Sigmoid colon (tissue), 7 donors: Measurements from ENCODE around the gene NBEAL2. TPM values are rescaled to one million over a fixed set of nuclear protein-coding genes. Genes with fewer than 3 reads are reported as not detected.
"Not testable (repeated sequence)": the region's sequence is repeated elsewhere in the genome, so short reads cannot be mapped to it uniquely, and the experiment has no call there.

Source experiments
- DNase-seq: peaks from one replicate; pipeline ENCODE4 v3.0.0-alpha.2; 2019
- H3K27ac ChIP-seq, 4 donors: fragments of 200-600 bp; sonication (generic); one replicate each; pipeline ENCODE4 v1.5.1; 2016 to 2019; ENCODE audit warnings: mild to moderate bottlenecking in 1 of 4
- H3K27me3 ChIP-seq, 3 donors: fragments of 200-600 bp; sonication (generic); one replicate each; pipeline ENCODE4 v1.5.1; 2019; ENCODE audit warnings: mild to moderate bottlenecking in 1 of 3
- H3K36me3 ChIP-seq, 4 donors: fragments of 200-600 bp; sonication (generic); one replicate each; pipeline ENCODE4 v1.5.1; 2016 to 2019
- H3K4me1 ChIP-seq, 4 donors: fragments of 200-600 bp; sonication (generic); one replicate each; pipeline ENCODE4 v1.5.1; 2017 to 2019
- H3K4me3 ChIP-seq, 4 donors: fragments of 200-600 bp; sonication (generic); one replicate each; pipeline ENCODE4 v1.5.1; 2017 to 2019; ENCODE audit warnings: mild to moderate bottlenecking in 2 of 4, moderate library complexity in 1 of 4
- H3K9me3 ChIP-seq, 4 donors: fragments of 200-600 bp in 3 of 4; sonication (generic) in 3 of 4; one replicate each; pipeline versions ENCODE4 v1.5.1 to v1.6.1; 2013 to 2019
- EP300 ChIP-seq, 4 donors: sonication (generic); formaldehyde crosslinking; IDR thresholded peaks; one replicate each; pipeline ENCODE4 v1.6.1; 2017; ENCODE audit warnings: antibody characterized with exemption in 4 of 4
- POLR2A ChIP-seq, 2 donors: fragments of 450-650 bp; IDR thresholded peaks; one replicate each; pipeline ENCODE4 v1.6.1; 2016; ENCODE audit warnings: antibody characterized with exemption in 2 of 2, mild to moderate bottlenecking in 2 of 2, moderate library complexity in 2 of 2
- POLR2AphosphoS5 ChIP-seq, 4 donors: sonication (generic); formaldehyde crosslinking; IDR thresholded peaks; one replicate each; pipeline ENCODE4 v1.6.1; 2017; ENCODE audit warnings: antibody characterized with exemption in 4 of 4
- WGBS, 2 donors: extraction: QIAGEN DNeasy Blood & Tissue Kit; methylation state at CpG; one replicate each; pipeline ENCODE4 v1.1.7; 2013; 5-methylcytosine and 5-hydroxymethylcytosine counted together
- intact Hi-C: fragments of 100-400 bp; cut with DNase I; formaldehyde crosslinking; loops from one replicate; pipeline ENCODE4 v1.15.1; 2023
- polyA plus RNA-seq, 3 donors: library from polyadenylated mRNA; stranded (reverse); fragments of 200-250 nt; gene quantifications; one replicate each; pipeline ENCODE4 v1.2.3, GENCODE V29; 2013
- total RNA-seq, 4 donors: library from RNA; depleted of rRNA; stranded (reverse); fragments of >200 nt; gene quantifications; one replicate each; pipeline ENCODE4 v1.1.0, GENCODE V29; 2016
- TF ChIP-seq, protein P1 (sequence below), 4 experiments: fragments of 450-650 bp in 3 of 4; fragments of 200-600 bp in 1 of 4; IDR thresholded peaks; one replicate each; pipeline ENCODE4 v1.5.1; 2016 to 2019; ENCODE audit warnings: antibody characterized with exemption in 4 of 4, mild to moderate bottlenecking in 3 of 4, moderate library complexity in 2 of 4
- donor health status: healthy with polysubstance abuse.
- donor health status: Bipolar disorder and iron deficiency.
- donor health status: healthy.

NBEAL2 gene
- total and polyA plus RNA-seq, 7 donors, result 7.8 to 88.0 (median 12.5) TPM

- peaks cover 0 to 4% (median 0%) of the 10 kb centered on the region in 4 donors for H3K36me3 ChIP-seq
- H3K27me3 ChIP-seq, result no peaks in the 10 kb centered on the region
- 89 to 92% methylated on average over 1 of the region's 1 CpG for WGBS, 2 donors
- no peak overlapping the region for H3K27ac ChIP-seq
- peaks cover 0 to 70% (median 63%) of the 10 kb centered on the region in 4 donors for H3K4me1 ChIP-seq
- intact Hi-C loops, result no loop called here
- no peaks in the 10 kb centered on the region for H3K9me3 ChIP-seq
- no peak overlapping the region for H3K4me3 ChIP-seq
- DNase-seq, result no peak
- TF ChIP-seq POLR2A (IDR thresholded peaks at IDR 0.05) (no peak), EP300 (IDR thresholded peaks at IDR 0.05) (no peak), POLR2AphosphoS5 (IDR thresholded peaks at IDR 0.05) (no peak)
- TF ChIP-seq, protein P1, sequence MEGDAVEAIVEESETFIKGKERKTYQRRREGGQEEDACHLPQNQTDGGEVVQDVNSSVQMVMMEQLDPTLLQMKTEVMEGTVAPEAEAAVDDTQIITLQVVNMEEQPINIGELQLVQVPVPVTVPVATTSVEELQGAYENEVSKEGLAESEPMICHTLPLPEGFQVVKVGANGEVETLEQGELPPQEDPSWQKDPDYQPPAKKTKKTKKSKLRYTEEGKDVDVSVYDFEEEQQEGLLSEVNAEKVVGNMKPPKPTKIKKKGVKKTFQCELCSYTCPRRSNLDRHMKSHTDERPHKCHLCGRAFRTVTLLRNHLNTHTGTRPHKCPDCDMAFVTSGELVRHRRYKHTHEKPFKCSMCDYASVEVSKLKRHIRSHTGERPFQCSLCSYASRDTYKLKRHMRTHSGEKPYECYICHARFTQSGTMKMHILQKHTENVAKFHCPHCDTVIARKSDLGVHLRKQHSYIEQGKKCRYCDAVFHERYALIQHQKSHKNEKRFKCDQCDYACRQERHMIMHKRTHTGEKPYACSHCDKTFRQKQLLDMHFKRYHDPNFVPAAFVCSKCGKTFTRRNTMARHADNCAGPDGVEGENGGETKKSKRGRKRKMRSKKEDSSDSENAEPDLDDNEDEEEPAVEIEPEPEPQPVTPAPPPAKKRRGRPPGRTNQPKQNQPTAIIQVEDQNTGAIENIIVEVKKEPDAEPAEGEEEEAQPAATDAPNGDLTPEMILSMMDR (IDR thresholded peaks at IDR 0.05), result no peak
Observed at GRCh38 chr3:46962990-46963389, 16.5 kb upstream of the NBEAL2 start.

DNA sequence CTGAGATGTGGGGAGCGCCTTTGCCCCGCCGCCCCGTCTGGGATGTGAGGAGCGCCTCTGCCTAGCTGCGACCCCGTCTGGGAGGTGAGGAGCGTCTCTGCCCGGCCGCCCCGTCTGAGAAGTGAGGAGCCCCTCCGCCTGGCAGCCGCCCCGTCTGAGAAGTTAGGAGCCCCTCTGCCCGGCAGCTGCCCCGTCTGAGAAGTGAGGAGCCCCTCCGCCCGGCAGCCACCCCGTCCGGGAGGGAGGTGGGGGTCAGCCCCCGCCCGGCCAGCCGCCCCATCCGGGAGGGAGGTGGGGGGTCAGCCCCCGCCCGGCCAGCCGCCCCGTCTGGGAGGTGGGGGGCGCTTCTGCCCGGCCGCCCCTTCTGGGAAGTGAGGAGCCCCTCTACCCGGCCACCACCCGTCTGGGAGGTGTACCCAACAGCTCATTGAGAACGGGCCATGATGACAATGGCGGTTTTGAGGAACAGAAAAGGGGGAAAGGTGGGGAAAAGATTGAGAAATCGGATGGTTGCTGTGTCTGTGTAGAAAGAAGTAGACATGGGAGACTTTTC is 15.4 kb upstream of the NBEAL2 start:
- H3K36me3 ChIP-seq, H3K4me3 ChIP-seq, H3K9me3 ChIP-seq, H3K27ac ChIP-seq, intact Hi-C loops, DNase-seq, H3K27me3 ChIP-seq: not testable (repeated sequence)
- 97% methylated on average over 36 of the region's 36 CpGs for WGBS, 2 donors
- peaks cover 0 to 69% (median 63%) of the 10 kb centered on the region in 4 donors for H3K4me1 ChIP-seq

- WGBS, 2 donors, result 50 to 83% methylated on average over 6 of the region's 6 CpGs
- Histone ChIP-seq H3K27ac (no peak overlapping the region), H3K4me1 (peaks cover 0 to 69% (median 63%) of the 10 kb centered on the region in 4 donors), H3K9me3 (no peaks in the 10 kb centered on the region), H3K27me3 (no peaks in the 10 kb centered on the region), H3K4me3 (no peak overlapping the region), H3K36me3 (peaks cover 0 to 4% (median 0%) of the 10 kb centered on the region in 4 donors)
- intact Hi-C loops, result no loop called here
- TF ChIP-seq EP300 (IDR thresholded peaks at IDR 0.05), result no peak
- no peak for TF ChIP-seq POLR2AphosphoS5 (IDR thresholded peaks at IDR 0.05)
- no peak for TF ChIP-seq POLR2A (IDR thresholded peaks at IDR 0.05)
- TF ChIP-seq, protein P1 (IDR thresholded peaks at IDR 0.05), result no peak
- DNase-seq, result no peak
Observed at GRCh38 chr3:46965151-46965550, 14.3 kb upstream of the NBEAL2 start.

DNA sequence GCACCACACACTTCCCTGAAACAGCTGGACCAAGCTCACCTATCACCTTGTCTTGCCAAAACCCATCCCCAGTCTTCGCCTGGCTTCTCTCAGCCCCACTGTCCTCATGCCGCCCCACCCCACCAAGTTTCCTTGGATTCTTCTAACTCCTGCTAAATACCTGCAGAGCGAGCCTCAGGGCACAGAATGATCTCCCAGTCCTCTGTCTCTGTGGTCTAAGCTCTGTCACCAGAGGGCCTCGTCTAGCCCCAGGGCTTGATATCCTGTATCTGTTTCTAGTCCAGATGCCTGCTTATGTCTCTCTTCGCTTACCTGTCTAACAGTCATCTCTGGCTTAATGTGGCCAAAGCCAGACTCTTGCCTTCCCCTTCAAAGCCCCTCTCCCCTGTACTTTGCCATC is 12.7 kb upstream of the NBEAL2 start:
- peaks cover 0 to 69% (median 63%) of the 10 kb centered on the region in 4 donors for H3K4me1 ChIP-seq
- WGBS, 2 donors, result 78% methylated on average over 5 of the region's 5 CpGs
- no peak for DNase-seq
- H3K4me3 ChIP-seq, result no peak overlapping the region
- H3K27me3 ChIP-seq, result no peaks in the 10 kb centered on the region
- intact Hi-C loops, result no loop called here
- H3K27ac ChIP-seq, result no peak overlapping the region
- peaks cover 0 to 4% (median 0%) of the 10 kb centered on the region in 4 donors for H3K36me3 ChIP-seq
- TF ChIP-seq POLR2AphosphoS5 (IDR thresholded peaks at IDR 0.05), result no peak
- TF ChIP-seq, protein P1 (IDR thresholded peaks at IDR 0.05), result no peak
- TF ChIP-seq POLR2A (IDR thresholded peaks at IDR 0.05), result no peak
- TF ChIP-seq EP300 (IDR thresholded peaks at IDR 0.05), result no peak
- no peaks in the 10 kb centered on the region for H3K9me3 ChIP-seq

DNA sequence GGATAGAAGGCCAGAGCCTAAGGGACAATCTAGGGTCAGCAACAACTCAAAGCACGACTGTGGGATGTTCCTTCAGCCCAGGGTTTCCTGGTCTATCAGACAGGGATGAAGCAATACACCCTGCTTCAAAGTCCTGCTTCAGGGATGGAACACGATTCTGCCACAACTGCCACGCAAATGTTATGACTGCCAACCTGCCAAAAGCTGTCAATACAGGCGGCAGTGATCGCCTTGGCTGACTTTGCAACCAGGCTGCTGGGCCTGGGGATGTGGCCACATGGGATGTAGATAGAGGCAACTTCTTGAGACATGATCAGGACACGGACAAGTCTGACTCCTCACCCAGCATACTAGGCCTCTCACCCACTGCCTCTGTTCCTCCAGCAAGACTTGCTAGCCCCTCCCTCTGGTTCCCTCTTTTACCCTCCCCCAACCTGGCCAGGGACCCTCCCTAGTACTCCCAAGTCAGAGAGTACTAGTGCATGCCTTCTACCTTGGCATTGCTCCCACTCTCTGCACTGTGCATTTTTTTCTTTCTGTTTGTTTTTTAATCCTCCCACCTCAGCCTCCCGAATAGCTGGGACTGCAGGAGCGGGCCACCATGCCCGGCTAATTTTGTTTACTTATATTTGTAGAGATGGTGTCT is 10.6 kb upstream of the NBEAL2 start:
- Histone ChIP-seq H3K9me3 (no peaks in the 10 kb centered on the region), H3K4me1 (peaks cover 0 to 77% (median 64%) of the 10 kb centered on the region in 4 donors), H3K36me3 (peaks cover 0 to 4% (median 0%) of the 10 kb centered on the region in 4 donors), H3K27me3 (no peaks in the 10 kb centered on the region), H3K4me3 (no peak overlapping the region), H3K27ac (no peak overlapping the region)
- no peak for TF ChIP-seq POLR2A (IDR thresholded peaks at IDR 0.05)
- TF ChIP-seq POLR2AphosphoS5 (IDR thresholded peaks at IDR 0.05), result no peak
- TF ChIP-seq, protein P1 (IDR thresholded peaks at IDR 0.05), result no peak
- no peak for TF ChIP-seq EP300 (IDR thresholded peaks at IDR 0.05)
- WGBS, 2 donors, result 40 to 66% methylated on average over 9 of the region's 9 CpGs
- no peak for DNase-seq
- intact Hi-C loops, result no loop called here
